Endothelial cell of umbilical vein (primary cell): Measurements from ENCODE around the gene TBC1D23. TPM values are rescaled to one million over a fixed set of nuclear protein-coding genes. Genes with fewer than 3 reads are reported as not detected.

Experiments used
- BruUV-seq: library from RNA; stranded (reverse); fragments of 400-500 nt; replicated peaks from 2 replicates; lab custom pipeline; 2021; lab: Mats Ljungman, UMichigan
- CTCF ChIA-PET: fragments of 300-600, 350-600 bp; sonication (Branson Sonifier 250); formaldehyde crosslinking; loops from one replicate; lab custom pipeline; 2021; ENCODE audit warnings: antibody characterized with exemption, inconsistent platforms; lab: Charles Lee
- POLR2A ChIA-PET: fragments of 300-600, 350-600 bp; sonication (Branson Sonifier 250); formaldehyde crosslinking; loops from one replicate; lab custom pipeline; 2021; ENCODE audit warnings: antibody characterized with exemption, inconsistent platforms; lab: Charles Lee
- DNase-seq: peaks from one replicate; pipeline ENCODE4 v3.0.0-alpha.2; 2011; ENCODE audit warnings: low read depth, low spot score
- FAIRE-seq: peaks from 2 replicates; lab custom pipeline; 2011; peaks lifted over from hg19 to GRCh38; lab: Jason Lieb, UNC
- H2AFZ ChIP-seq: 2 replicates; pipeline ENCODE4 v1.6.0; 2012; ENCODE audit warnings: low read depth, low read length, control low read depth, inconsistent platforms
- H3K27ac ChIP-seq: 2 replicates; pipeline ENCODE4 v1.5.1; 2011; ENCODE audit warnings: low read depth, mild to moderate bottlenecking, control low read depth, low read length, moderate library complexity; ENCODE audit not compliant: insufficient read depth
- H3K27me3 ChIP-seq, 2 experiments: 2 replicates each; pipeline versions ENCODE4 v1.6.0 to v1.6.1; 2011; ENCODE audit warnings: low read length in 2 of 2, mixed read lengths in 1 of 2; ENCODE audit not compliant: control insufficient read depth in 2 of 2, insufficient read depth in 2 of 2
- H3K36me3 ChIP-seq, 2 experiments: 2 replicates in 1 of 2; 3 replicates in 1 of 2; pipeline ENCODE4 v1.5.1; 2011; ENCODE audit warnings: low read length in 2 of 2, mild to moderate bottlenecking in 1 of 2, moderate library complexity in 1 of 2; ENCODE audit not compliant: control insufficient read depth in 2 of 2, insufficient read depth in 2 of 2; ENCODE audit errors: extremely low read depth in 1 of 2
- H3K4me1 ChIP-seq: 3 replicates; pipeline ENCODE4 v1.5.1; 2011; ENCODE audit warnings: mild to moderate bottlenecking, low read length; ENCODE audit not compliant: control insufficient read depth, insufficient read depth; ENCODE audit errors: extremely low read depth
- H3K4me2 ChIP-seq: 2 replicates; pipeline ENCODE4 v1.6.1; 2011; ENCODE audit warnings: low read length, control low read depth, mixed read lengths; ENCODE audit not compliant: insufficient read depth
- H3K4me3 ChIP-seq, 3 experiments: fragments of 200-600 bp in 1 of 3; sonication (generic), shearing (Covaris generic) in 1 of 3; replicated peaks in 1 of 3; 2 replicates each; pipeline ENCODE4 v1.5.1; 2011 to 2016; ENCODE audit warnings: control low read depth in 3 of 3, low read length in 3 of 3, mild to moderate bottlenecking in 2 of 3, inconsistent platforms in 1 of 3, low read depth in 1 of 3, moderate library complexity in 1 of 3; ENCODE audit not compliant: insufficient read depth in 1 of 3
- H3K79me2 ChIP-seq: 2 replicates; pipeline ENCODE4 v1.6.0; 2012; ENCODE audit warnings: low read length, inconsistent platforms; ENCODE audit not compliant: control insufficient read depth, insufficient read depth
- H3K9ac ChIP-seq: replicated peaks from 2 replicates; pipeline ENCODE3; 2011; ENCODE audit warnings: low read length, control low read depth; ENCODE audit not compliant: insufficient read depth; ENCODE audit errors: extremely low read depth
- H3K9me1 ChIP-seq: replicated peaks from 3 replicates; pipeline ENCODE4 v1.6.0; 2011; ENCODE audit warnings: mild to moderate bottlenecking, low read length; ENCODE audit not compliant: control insufficient read depth, insufficient read depth; ENCODE audit errors: extremely low read depth
- H3K9me3 ChIP-seq: replicated peaks from 2 replicates; pipeline ENCODE4 v1.5.1; 2012; ENCODE audit warnings: low read length, inconsistent platforms; ENCODE audit not compliant: control insufficient read depth, insufficient read depth
- H4K20me1 ChIP-seq: replicated peaks from 2 replicates; pipeline ENCODE3; 2011; ENCODE audit warnings: mild to moderate bottlenecking, low read length; ENCODE audit not compliant: control insufficient read depth, insufficient read depth; ENCODE audit errors: extremely low read depth
- CTCF ChIP-seq, 2 donors: IDR thresholded peaks; 1 replicate in 1 of 2; 2 replicates in 1 of 2; pipeline ENCODE4 v1.5.1; 2011; ENCODE audit warnings: low read length in 2 of 2, mild to moderate bottlenecking in 2 of 2, moderate library complexity in 2 of 2, control low read depth in 1 of 2, inconsistent platforms in 1 of 2, low read depth in 1 of 2; ENCODE audit not compliant: insufficient read depth in 1 of 2; ENCODE audit errors: extremely low read depth in 1 of 2
- EZH2 ChIP-seq: IDR thresholded peaks from 2 replicates; pipeline ENCODE4 v1.6.1; 2012; ENCODE audit warnings: borderline replicate concordance, low read depth, mild to moderate bottlenecking, moderate library complexity, low read length, inconsistent platforms; ENCODE audit not compliant: severe bottlenecking
- FOS ChIP-seq: IDR thresholded peaks from 2 replicates; pipeline ENCODE4 v1.6.1; 2011; ENCODE audit warnings: mild to moderate bottlenecking, low read length, moderate library complexity, borderline replicate concordance; ENCODE audit not compliant: insufficient read depth
- GATA2 ChIP-seq: IDR thresholded peaks from 2 replicates; pipeline ENCODE4 v1.7.0; 2011; ENCODE audit warnings: low read depth, mild to moderate bottlenecking, moderate library complexity, mixed read lengths, low read length; ENCODE audit not compliant: insufficient read length, insufficient read depth
- JUN ChIP-seq: IDR thresholded peaks from 2 replicates; pipeline ENCODE4 v1.6.1; 2011; ENCODE audit warnings: borderline replicate concordance, low read depth; ENCODE audit not compliant: insufficient read length, insufficient read depth
- MAX ChIP-seq: IDR thresholded peaks from 2 replicates; pipeline ENCODE4 v1.6.1; 2011; ENCODE audit not compliant: insufficient read depth, insufficient read length
- MYC ChIP-seq: IDR thresholded peaks from one replicate; pipeline ENCODE4 v1.6.1; 2011; ENCODE audit warnings: mild to moderate bottlenecking, low read depth, low read length
- POLR2A ChIP-seq: IDR thresholded peaks from 2 replicates; pipeline ENCODE4 v1.6.1; 2012; ENCODE audit warnings: low read depth, mild to moderate bottlenecking, control low read depth, low read length
- POLR2AphosphoS5 ChIP-seq: IDR thresholded peaks from 2 replicates; pipeline ENCODE4 v1.6.1; 2012; ENCODE audit warnings: low read depth, mild to moderate bottlenecking, control low read depth, low read length, moderate library complexity; ENCODE audit not compliant: insufficient read depth
- dilution Hi-C: fragments of 300-500 bp; cut with MboI; formaldehyde crosslinking; loops from one replicate; pipeline ENCODE4 v1.15.0; 2019; ENCODE audit warnings: low sequenced_read_pairs; ENCODE audit not compliant: extremely low pct_ligation_motif_present
- intact Hi-C: fragments of 100-400 bp; cut with micrococcal nuclease; formaldehyde crosslinking; loops from one replicate; pipeline ENCODE4 v1.10.0; 2022
- polyA plus RNA-seq, 4 experiments: library from polyadenylated mRNA; depleted of rRNA in 3 of 4; stranded (reverse) in 3 of 4; unstranded in 1 of 4; fragments of >200 nt; gene quantifications; 2 replicates each; pipeline versions ENCODE4 v1.2.1 to v1.2.3, GENCODE V29; 2011 to 2012; ENCODE audit warnings: missing spikeins in 1 of 4
- total RNA-seq: library from RNA; stranded (reverse); gene quantifications from 2 replicates; pipeline ENCODE4 v1.2.3, GENCODE V29; 2021

The TBC1D23 gene
- total and polyA plus RNA-seq, 2 donors (not counting 3 experiments of a cell fraction or from before 2014, with no cell fraction given) = 10.3 to 34.8 TPM

- DNase-seq = no peak
- POLR2A ChIA-PET = no interaction called here
These were observed 14.9 kb upstream of the TBC1D23 start for GRCh38 chr3:100245927-100246326.

GRCh38 chr3:100246999-100247398 is 13.8 kb upstream of the TBC1D23 start:
- Histone ChIP-seq H3K9ac (no peak overlapping the region), H3K9me1 (no peaks in the 10 kb centered on the region), H3K4me1 (no peaks in the 10 kb centered on the region), H3K4me2 (no peak overlapping the region), H2AFZ (no peak overlapping the region), H3K79me2 (no peaks in the 10 kb centered on the region), H3K27ac (no peak overlapping the region), H3K4me3 (no peak overlapping the region), H3K9me3 (no peaks in the 10 kb centered on the region), H4K20me1 (no peaks in the 10 kb centered on the region), H3K27me3 (no peaks in the 10 kb centered on the region), H3K36me3 (no peaks in the 10 kb centered on the region)
- intact Hi-C loops = no loop called here
- CTCF ChIA-PET = interaction anchor here (0.7 to 1.1 kb wide), 2 partner anchors 404 to 415 kb away, joined by 3 to 4 read pairs; no protein-coding TSS in a partner anchor
- POLR2A ChIA-PET = no interaction called here
- TF ChIP-seq CTCF (IDR thresholded peaks at IDR 0.05; ENCODE audit: extremely low read depth in 1 of 2, insufficient read depth in 1 of 2, low read depth in 1 of 2, low read length in 2 of 2) (no peak), MAX (no peak), POLR2A (no peak), FOS (no peak), GATA2 (no peak), EZH2 (no peak), POLR2AphosphoS5 (no peak), MYC (no peak), JUN (no peak)
- FAIRE-seq = no peak
- no TSS peak for BruUV-seq
- dilution Hi-C loops = no loop called here
- DNase-seq = no peak

More at GRCh38 chr3:100245927-100246326, 14.9 kb upstream of the TBC1D23 start:
- Histone ChIP-seq H3K79me2 (no peaks in the 10 kb centered on the region), H2AFZ (no peak overlapping the region), H3K27ac (no peak overlapping the region), H3K4me3 (no peak overlapping the region), H3K36me3 (no peaks in the 10 kb centered on the region), H3K9me3 (no peaks in the 10 kb centered on the region), H3K4me1 (no peaks in the 10 kb centered on the region), H3K9ac (no peak overlapping the region), H3K9me1 (no peaks in the 10 kb centered on the region), H4K20me1 (no peaks in the 10 kb centered on the region), H3K4me2 (no peak overlapping the region), H3K27me3 (no peaks in the 10 kb centered on the region)
- CTCF ChIA-PET = interaction anchor here (1.1 kb wide), 2 partner anchors 177 to 403 kb away, joined by 4 read pairs; no protein-coding TSS in a partner anchor
- no peak for FAIRE-seq
- no TSS peak for BruUV-seq
- intact Hi-C loops = no loop called here
- dilution Hi-C loops = no loop called here
- TF ChIP-seq POLR2A (no peak), POLR2AphosphoS5 (no peak), JUN (no peak), MAX (no peak), GATA2 (no peak)
